Stomach (tissue), 9 donors: ENCODE results near the gene TMEM41B. TPM values are rescaled to one million over a fixed set of nuclear protein-coding genes. Genes with fewer than 3 reads are reported as not detected.

Source experiments
- DNase-seq, 2 donors: peaks; one replicate each; pipeline versions ENCODE4 v3.0.0 to v3.0.0-alpha.2; 2013 to 2019
- H3K27ac ChIP-seq, 5 donors: fragments of 200-600 bp in 4 of 5; sonication (generic) in 4 of 5; one replicate each; pipeline ENCODE4 v1.5.1; 2013 to 2019; ENCODE audit warnings: mild to moderate bottlenecking in 1 of 5, moderate library complexity in 1 of 5
- H3K27me3 ChIP-seq, 3 donors: fragments of 200-600 bp; sonication (generic); one replicate each; pipeline ENCODE4 v1.5.1; 2017 to 2019; ENCODE audit warnings: mixed run types in 1 of 3
- H3K36me3 ChIP-seq, 4 donors: fragments of 200-600 bp; sonication (generic); 1 replicate in 3 of 4; 2 replicates in 1 of 4; pipeline ENCODE4 v1.5.1; 2016 to 2019
- H3K4me1 ChIP-seq, 4 donors: fragments of 200-600 bp; sonication (generic); one replicate each; pipeline ENCODE4 v1.5.1; 2016 to 2019
- H3K4me3 ChIP-seq, 4 donors: fragments of 200-600 bp; sonication (generic) in 3 of 4; one replicate each; pipeline ENCODE4 v1.5.1; 2016 to 2019; ENCODE audit warnings: mild to moderate bottlenecking in 1 of 4
- H3K9me3 ChIP-seq, 4 donors: fragments of 200-600 bp; sonication (generic); one replicate each; pipeline ENCODE4 v1.5.1; 2016 to 2019
- EP300 ChIP-seq: sonication (generic); formaldehyde crosslinking; IDR thresholded peaks from one replicate; pipeline ENCODE4 v1.6.1; 2017; ENCODE audit warnings: antibody characterized with exemption
- POLR2A ChIP-seq, 4 donors: fragments of 450-650 bp; IDR thresholded peaks; one replicate each; pipeline ENCODE4 v1.6.1; 2016; ENCODE audit warnings: antibody characterized with exemption in 4 of 4, control low read depth in 2 of 4, mild to moderate bottlenecking in 1 of 4, moderate library complexity in 1 of 4
- POLR2AphosphoS5 ChIP-seq, 3 donors: sonication (generic); formaldehyde crosslinking; IDR thresholded peaks; one replicate each; pipeline ENCODE4 v1.6.1; 2016; ENCODE audit warnings: antibody characterized with exemption in 3 of 3
- WGBS, 5 donors: extraction: QIAGEN DNeasy Blood & Tissue Kit in 3 of 5; methylation state at CpG; one replicate each; pipeline versions ENCODE4 v1.1.5 to v1.1.7; 2013 to 2018; 5-methylcytosine and 5-hydroxymethylcytosine counted together
- intact Hi-C: fragments of 100-400 bp; cut with DNase I; formaldehyde crosslinking; loops from one replicate; pipeline ENCODE4 v1.15.1; 2023; ENCODE audit warnings: low total_unique reads
- polyA plus RNA-seq, 3 donors: library from polyadenylated mRNA; stranded (reverse); fragments of 200-250 nt; gene quantifications; one replicate each; pipeline ENCODE4 v1.2.3, GENCODE V29; 2013
- total RNA-seq, 5 donors: library from RNA; depleted of rRNA; stranded (reverse); fragments of >200 nt; gene quantifications; one replicate each; pipeline versions ENCODE4 v1.1.0 to v1.2.3, GENCODE V29; 2014 to 2016
- TF ChIP-seq, protein P1 (sequence below), 7 experiments: fragments of 450-650 bp in 4 of 7; fragments of 200-600 bp in 3 of 7; sonication (generic) in 3 of 7; IDR thresholded peaks; one replicate each; pipeline ENCODE4 v1.5.1; 2016 to 2019; ENCODE audit warnings: antibody characterized with exemption in 7 of 7, control low read depth in 2 of 7, mild to moderate bottlenecking in 1 of 7
- donor health status: healthy with polysubstance abuse.
- donor health status: Bipolar disorder and iron deficiency.
- donor health status: healthy.

TMEM41B gene
- total and polyA plus RNA-seq, 8 donors = 4.1 to 80.4 (median 11.9) TPM

DNA sequence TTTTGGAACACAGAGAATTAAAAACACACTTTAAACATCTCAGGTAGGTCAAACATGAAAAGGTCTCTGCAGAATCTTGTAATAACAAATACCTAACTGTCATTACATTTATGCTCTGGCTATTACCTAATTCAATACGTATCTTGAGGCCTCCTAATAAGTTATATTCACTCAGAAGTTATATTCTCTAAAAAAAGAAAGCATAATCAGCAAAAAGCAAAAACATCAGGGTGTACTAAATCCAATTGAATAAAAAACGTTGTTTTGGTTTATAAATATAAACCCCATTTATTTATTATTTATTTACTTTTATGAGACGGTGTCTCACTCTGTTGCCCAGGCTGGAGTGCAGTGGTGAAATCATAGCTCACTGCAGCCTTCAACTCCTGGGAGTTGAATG, 10.2 kb downstream of the TMEM41B start:
- DNase-seq = no peak
- no peaks in the 10 kb centered on the region for H3K9me3 ChIP-seq
- H3K27me3 ChIP-seq = no peaks in the 10 kb centered on the region
- TF ChIP-seq, protein P1, sequence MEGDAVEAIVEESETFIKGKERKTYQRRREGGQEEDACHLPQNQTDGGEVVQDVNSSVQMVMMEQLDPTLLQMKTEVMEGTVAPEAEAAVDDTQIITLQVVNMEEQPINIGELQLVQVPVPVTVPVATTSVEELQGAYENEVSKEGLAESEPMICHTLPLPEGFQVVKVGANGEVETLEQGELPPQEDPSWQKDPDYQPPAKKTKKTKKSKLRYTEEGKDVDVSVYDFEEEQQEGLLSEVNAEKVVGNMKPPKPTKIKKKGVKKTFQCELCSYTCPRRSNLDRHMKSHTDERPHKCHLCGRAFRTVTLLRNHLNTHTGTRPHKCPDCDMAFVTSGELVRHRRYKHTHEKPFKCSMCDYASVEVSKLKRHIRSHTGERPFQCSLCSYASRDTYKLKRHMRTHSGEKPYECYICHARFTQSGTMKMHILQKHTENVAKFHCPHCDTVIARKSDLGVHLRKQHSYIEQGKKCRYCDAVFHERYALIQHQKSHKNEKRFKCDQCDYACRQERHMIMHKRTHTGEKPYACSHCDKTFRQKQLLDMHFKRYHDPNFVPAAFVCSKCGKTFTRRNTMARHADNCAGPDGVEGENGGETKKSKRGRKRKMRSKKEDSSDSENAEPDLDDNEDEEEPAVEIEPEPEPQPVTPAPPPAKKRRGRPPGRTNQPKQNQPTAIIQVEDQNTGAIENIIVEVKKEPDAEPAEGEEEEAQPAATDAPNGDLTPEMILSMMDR (IDR thresholded peaks at IDR 0.05) = no peak
- TF ChIP-seq POLR2A (IDR thresholded peaks at IDR 0.05) (no peak), POLR2AphosphoS5 (IDR thresholded peaks at IDR 0.05) (no peak), EP300 (no peak)
- H3K4me3 ChIP-seq = no peak overlapping the region
- 76 to 83% (median 80%) methylated on average over 3 of the region's 3 CpGs for WGBS, 5 donors
- no peaks in the 10 kb centered on the region for H3K4me1 ChIP-seq
- H3K36me3 ChIP-seq = peaks cover 0 to 7% (median 6%) of the 10 kb centered on the region in 4 donors
- intact Hi-C loops = no loop called here
- H3K27ac ChIP-seq = no peak overlapping the region

DNA sequence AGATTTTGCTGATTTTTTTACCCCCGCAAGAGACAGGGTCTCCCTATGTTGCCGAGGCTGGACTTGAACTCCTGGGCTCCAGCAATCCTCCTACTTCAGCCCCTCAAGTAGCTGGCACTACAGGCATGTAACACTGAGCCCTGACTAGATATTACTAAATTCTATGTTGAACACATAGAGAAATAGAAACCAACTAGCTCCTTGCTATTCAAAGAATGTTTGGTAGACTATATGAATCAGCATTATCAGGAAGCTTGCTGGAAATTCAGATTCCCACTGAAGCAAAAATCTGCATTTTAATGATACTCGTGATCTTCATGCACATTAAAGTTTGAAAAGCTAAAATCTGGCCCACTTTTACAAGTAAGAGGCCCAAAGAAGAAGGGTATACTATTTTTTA, 11.9 kb downstream of the TMEM41B start:
- H3K4me1 ChIP-seq = no peaks in the 10 kb centered on the region
- no peak for DNase-seq
- 92 to 96% (median 93%) methylated on average over 3 of the region's 3 CpGs; no CpG with 5 or more reads in 1 of the 5 donors for WGBS, 5 donors
- H3K36me3 ChIP-seq = peaks cover 0 to 23% (median 23%) of the 10 kb centered on the region in 4 donors
- TF ChIP-seq POLR2AphosphoS5 (IDR thresholded peaks at IDR 0.05) (no peak), POLR2A (IDR thresholded peaks at IDR 0.05) (no peak), EP300 (no peak)
- TF ChIP-seq, protein P1 (IDR thresholded peaks at IDR 0.05) = no peak
- no peaks in the 10 kb centered on the region for H3K27me3 ChIP-seq
- no peak overlapping the region for H3K4me3 ChIP-seq
- no peaks in the 10 kb centered on the region for H3K9me3 ChIP-seq
- no peak overlapping the region for H3K27ac ChIP-seq
- intact Hi-C loops = no loop called here

DNA sequence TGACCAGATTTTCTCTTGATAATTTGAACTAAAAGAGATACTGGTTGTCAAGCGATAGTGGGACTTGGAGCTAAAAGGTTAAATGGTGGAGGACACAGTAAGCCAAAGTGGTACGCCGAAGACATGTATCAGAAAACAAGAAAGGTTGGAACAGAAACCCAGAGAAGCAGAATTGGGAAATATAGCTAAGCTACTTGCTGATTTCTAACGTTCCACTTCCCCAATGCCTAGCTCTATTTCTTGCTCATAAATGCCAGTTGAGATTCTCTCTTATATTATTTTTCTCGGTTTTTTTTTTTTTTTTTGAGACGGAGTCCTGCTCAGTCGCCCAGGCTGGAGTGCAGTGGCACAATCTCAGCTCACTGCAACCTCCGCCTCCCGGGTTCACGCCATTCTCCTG, 12.7 kb downstream of the TMEM41B start:
- intact Hi-C loops = no loop called here
- Histone ChIP-seq H3K36me3 (peaks cover 0 to 31% (median 30%) of the 10 kb centered on the region in 4 donors), H3K4me1 (no peaks in the 10 kb centered on the region), H3K4me3 (no peak overlapping the region), H3K9me3 (no peaks in the 10 kb centered on the region), H3K27me3 (no peaks in the 10 kb centered on the region), H3K27ac (no peak overlapping the region)
- TF ChIP-seq POLR2A (IDR thresholded peaks at IDR 0.05) (no peak), EP300 (no peak), POLR2AphosphoS5 (IDR thresholded peaks at IDR 0.05) (no peak)
- TF ChIP-seq, protein P1 (IDR thresholded peaks at IDR 0.05) = no peak
- DNase-seq = no peak
- 71 to 90% (median 87%) methylated on average over 8 to 10 of the region's 10 CpGs for WGBS, 5 donors

DNA sequence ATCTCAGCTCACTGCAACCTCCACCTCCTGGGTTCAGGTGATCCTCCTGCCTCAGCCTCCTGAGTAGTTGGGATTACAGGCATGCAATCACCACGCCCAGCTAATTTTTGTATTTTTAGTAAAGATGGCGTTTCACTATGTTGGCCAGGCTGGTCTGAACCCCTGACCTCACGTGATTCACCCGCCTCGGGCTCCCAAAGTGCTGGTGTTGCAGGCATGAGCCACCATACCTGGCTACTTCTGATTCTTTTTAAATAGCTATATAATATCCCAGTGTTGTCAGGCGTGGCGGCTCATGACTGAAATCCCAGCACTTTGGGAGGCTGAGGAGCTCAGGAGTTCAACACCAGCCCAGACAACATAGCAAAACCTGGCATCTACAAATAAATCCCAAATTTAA, 20.7 kb downstream of the TMEM41B start:
- Histone ChIP-seq H3K27me3 (no peaks in the 10 kb centered on the region), H3K9me3 (no peaks in the 10 kb centered on the region), H3K36me3 (peaks cover 3 to 58% (median 56%) of the 10 kb centered on the region in 4 donors), H3K4me1 (no peaks in the 10 kb centered on the region), H3K27ac (no peak overlapping the region), H3K4me3 (no peak overlapping the region)
- TF ChIP-seq POLR2A (IDR thresholded peaks at IDR 0.05) (no peak), EP300 (no peak), POLR2AphosphoS5 (IDR thresholded peaks at IDR 0.05) (no peak)
- TF ChIP-seq, protein P1 (IDR thresholded peaks at IDR 0.05) = no peak
- DNase-seq = no peak
- 96 to 99% (median 98%) methylated on average over 7 of the region's 7 CpGs for WGBS, 5 donors
- intact Hi-C loops = no loop called here
